Transverse colon (tissue), 4 donors: ENCODE measurements around the gene EML1. TPM values are rescaled to one million over a fixed set of nuclear protein-coding genes. Genes with fewer than 3 reads are reported as not detected.

Experiments
- DNase-seq: peaks from one replicate; pipeline ENCODE4 v3.0.0-alpha.2; 2019
- H3K27ac ChIP-seq, 4 donors: fragments of 200-600 bp; sonication (generic); 2 replicates each; pipeline ENCODE4 v1.5.1; 2016 to 2018; ENCODE audit warnings: inconsistent platforms in 4 of 4
- H3K27me3 ChIP-seq: fragments of 200-600 bp; sonication (generic); 2 replicates; pipeline ENCODE4 v1.5.1; 2017; ENCODE audit warnings: inconsistent platforms
- H3K36me3 ChIP-seq, 4 donors: fragments of 200-600 bp; sonication (generic); 2 replicates each; pipeline ENCODE4 v1.5.1; 2017 to 2019; ENCODE audit warnings: inconsistent platforms in 4 of 4
- H3K4me1 ChIP-seq, 4 donors: fragments of 200-600 bp; sonication (generic); 2 replicates each; pipeline ENCODE4 v1.5.1; 2017 to 2020; ENCODE audit warnings: inconsistent platforms in 4 of 4
- H3K4me3 ChIP-seq, 4 donors: fragments of 200-600 bp; sonication (generic); 1 replicate in 1 of 4; 2 replicates in 3 of 4; pipeline versions ENCODE4 v1.5.1 to v1.6.1; 2017 to 2019; ENCODE audit warnings: inconsistent platforms in 4 of 4
- H3K9me3 ChIP-seq, 2 donors: fragments of 200-600 bp; sonication (generic); 2 replicates each; pipeline ENCODE4 v1.5.1; 2017 to 2019; ENCODE audit warnings: inconsistent platforms in 2 of 2
- EP300 ChIP-seq: sonication (generic); formaldehyde crosslinking; IDR thresholded peaks from one replicate; pipeline ENCODE4 v1.6.1; 2017; ENCODE audit warnings: antibody characterized with exemption, low read depth
- POLR2A ChIP-seq: fragments of 450-650 bp; IDR thresholded peaks from one replicate; pipeline ENCODE4 v1.6.1; 2016; ENCODE audit warnings: antibody characterized with exemption, mild to moderate bottlenecking, moderate library complexity
- POLR2AphosphoS5 ChIP-seq, 3 donors: sonication (generic); formaldehyde crosslinking; IDR thresholded peaks; one replicate each; pipeline ENCODE4 v1.6.1; 2016; ENCODE audit warnings: antibody characterized with exemption in 3 of 3
- WGBS, 2 donors: methylation state at CpG; one replicate each; pipeline ENCODE4 v1.1.5; 2018; ENCODE audit warnings: low coverage in 1 of 2; 5-methylcytosine and 5-hydroxymethylcytosine counted together
- in situ Hi-C, 4 donors: fragments of 200-750 bp; cut with MboI; loops; one replicate each; pipeline versions ENCODE4 v1.15.0 to v1.15.1; 2017; ENCODE audit warnings: low sequenced_read_pairs in 3 of 4, low pct_ligation_motif_present in 1 of 4, low pct_unique_long_range_greater_than_20kb in 1 of 4
- intact Hi-C: fragments of 100-400 bp; cut with DNase I; formaldehyde crosslinking; loops from one replicate; pipeline ENCODE4 v1.15.1; 2023; ENCODE audit warnings: low total_unique reads
- total RNA-seq, 4 donors: library from RNA; depleted of rRNA; stranded (reverse); fragments of >200 nt; gene quantifications; one replicate each; pipeline ENCODE4 v1.1.0, GENCODE V29; 2016
- TF ChIP-seq, protein P1 (sequence below), 5 experiments: fragments of 200-600 bp in 3 of 5; fragments of 450-650 bp in 2 of 5; sonication (generic) in 3 of 5; IDR thresholded peaks; 1 replicate in 2 of 5; 2 replicates in 3 of 5; pipeline ENCODE4 v1.5.1; 2016 to 2017; ENCODE audit warnings: antibody characterized with exemption in 5 of 5, inconsistent platforms in 3 of 5, mild to moderate bottlenecking in 2 of 5, moderate library complexity in 1 of 5

The EML1 gene
- total RNA-seq, 4 donors from 2014 or later = 16.8 to 59.5 (median 21.9) TPM

DNA sequence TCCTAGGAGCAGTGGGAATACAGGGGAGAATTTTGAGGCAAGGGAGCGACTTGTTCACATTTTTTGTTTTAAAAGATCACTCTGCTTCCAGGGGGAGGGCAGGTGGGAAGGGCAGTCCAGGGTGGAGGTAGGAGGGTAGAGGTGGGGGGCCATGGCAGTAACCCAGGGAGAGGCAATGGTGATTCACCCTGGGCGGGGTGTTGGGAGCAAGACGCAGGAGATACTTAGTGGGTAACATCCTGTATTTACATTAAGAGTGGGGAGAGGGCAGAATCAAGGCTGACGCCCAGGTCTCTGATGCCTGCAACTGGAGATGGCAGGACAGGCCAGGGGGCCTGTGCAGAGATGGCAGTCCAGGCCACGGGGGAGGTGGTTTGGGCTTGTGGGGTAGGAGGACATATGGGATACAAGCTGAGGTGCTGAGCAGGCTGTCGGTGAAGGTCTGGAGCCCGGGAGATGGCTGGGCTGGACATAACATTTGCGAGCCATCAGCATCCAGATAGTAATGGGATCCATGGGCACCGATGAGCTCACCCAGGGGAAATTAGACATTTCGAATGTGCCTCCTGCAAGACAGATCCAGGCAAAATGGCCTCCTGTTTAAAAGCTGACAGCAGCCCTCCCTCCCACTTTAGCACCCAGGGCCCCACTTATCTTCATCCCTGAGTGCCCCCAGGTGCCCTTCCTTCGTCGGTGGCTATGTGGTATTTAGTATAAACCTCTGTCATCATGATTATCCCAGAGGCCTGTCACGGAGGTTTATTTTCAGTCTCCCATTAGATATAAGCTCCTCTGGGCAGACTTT lies 9.3 kb downstream of the EML1 start:
- H3K36me3 ChIP-seq = no peaks in the 10 kb centered on the region
- no peak for TF ChIP-seq EP300
- TF ChIP-seq, protein P1, sequence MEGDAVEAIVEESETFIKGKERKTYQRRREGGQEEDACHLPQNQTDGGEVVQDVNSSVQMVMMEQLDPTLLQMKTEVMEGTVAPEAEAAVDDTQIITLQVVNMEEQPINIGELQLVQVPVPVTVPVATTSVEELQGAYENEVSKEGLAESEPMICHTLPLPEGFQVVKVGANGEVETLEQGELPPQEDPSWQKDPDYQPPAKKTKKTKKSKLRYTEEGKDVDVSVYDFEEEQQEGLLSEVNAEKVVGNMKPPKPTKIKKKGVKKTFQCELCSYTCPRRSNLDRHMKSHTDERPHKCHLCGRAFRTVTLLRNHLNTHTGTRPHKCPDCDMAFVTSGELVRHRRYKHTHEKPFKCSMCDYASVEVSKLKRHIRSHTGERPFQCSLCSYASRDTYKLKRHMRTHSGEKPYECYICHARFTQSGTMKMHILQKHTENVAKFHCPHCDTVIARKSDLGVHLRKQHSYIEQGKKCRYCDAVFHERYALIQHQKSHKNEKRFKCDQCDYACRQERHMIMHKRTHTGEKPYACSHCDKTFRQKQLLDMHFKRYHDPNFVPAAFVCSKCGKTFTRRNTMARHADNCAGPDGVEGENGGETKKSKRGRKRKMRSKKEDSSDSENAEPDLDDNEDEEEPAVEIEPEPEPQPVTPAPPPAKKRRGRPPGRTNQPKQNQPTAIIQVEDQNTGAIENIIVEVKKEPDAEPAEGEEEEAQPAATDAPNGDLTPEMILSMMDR (IDR thresholded peaks at IDR 0.05) = no peak
- 77 to 84% methylated on average over 4 to 13 of the region's 13 CpGs for WGBS, 2 donors
- no peak overlapping the region for H3K4me3 ChIP-seq
- DNase-seq = no peak
- in situ Hi-C loops (no loop called here), intact Hi-C loops (no loop called here)
- peaks cover 0 to 1% (median 0%) of the 10 kb centered on the region in 4 donors for H3K4me1 ChIP-seq
- H3K27ac ChIP-seq = no peak overlapping the region
- H3K9me3 ChIP-seq = no peaks in the 10 kb centered on the region
- peaks cover 19% of the 10 kb centered on the region for H3K27me3 ChIP-seq

GRCh38 chr14:99803106-99803775 lies 10.0 kb downstream of the EML1 start:
- H3K9me3 ChIP-seq = no peaks in the 10 kb centered on the region
- TF ChIP-seq, protein P1 (IDR thresholded peaks at IDR 0.05) = no peak
- TF ChIP-seq EP300 (no peak), POLR2A (no peak), POLR2AphosphoS5 (IDR thresholded peaks at IDR 0.05) (no peak)
- no peaks in the 10 kb centered on the region for H3K36me3 ChIP-seq
- no peak for DNase-seq
- H3K4me3 ChIP-seq = no peak overlapping the region
- H3K27me3 ChIP-seq = peaks cover 12% of the 10 kb centered on the region
- peaks cover 0 to 6% (median 3%) of the 10 kb centered on the region in 4 donors for H3K4me1 ChIP-seq
- H3K27ac ChIP-seq = no peak overlapping the region
- intact Hi-C loops = no loop called here
- in situ Hi-C loops = no loop called here
- WGBS, 2 donors = 70 to 73% methylated on average over 6 to 14 of the region's 14 CpGs

GRCh38 chr14:99803803-99804202 lies 10.6 kb downstream of the EML1 start:
- no peak for DNase-seq
- in situ Hi-C loops (no loop called here), intact Hi-C loops (no loop called here)
- Histone ChIP-seq H3K4me1 (peaks cover 0 to 10% (median 3%) of the 10 kb centered on the region in 4 donors), H3K9me3 (no peaks in the 10 kb centered on the region), H3K27me3 (peaks cover 8% of the 10 kb centered on the region), H3K4me3 (no peak overlapping the region), H3K27ac (no peak overlapping the region), H3K36me3 (no peaks in the 10 kb centered on the region)
- 53 to 59% methylated on average over 2 to 6 of the region's 6 CpGs for WGBS, 2 donors
- no peak for TF ChIP-seq POLR2AphosphoS5 (IDR thresholded peaks at IDR 0.05)
- TF ChIP-seq, protein P1 (IDR thresholded peaks at IDR 0.05) = no peak
- no peak for TF ChIP-seq POLR2A

DNA sequence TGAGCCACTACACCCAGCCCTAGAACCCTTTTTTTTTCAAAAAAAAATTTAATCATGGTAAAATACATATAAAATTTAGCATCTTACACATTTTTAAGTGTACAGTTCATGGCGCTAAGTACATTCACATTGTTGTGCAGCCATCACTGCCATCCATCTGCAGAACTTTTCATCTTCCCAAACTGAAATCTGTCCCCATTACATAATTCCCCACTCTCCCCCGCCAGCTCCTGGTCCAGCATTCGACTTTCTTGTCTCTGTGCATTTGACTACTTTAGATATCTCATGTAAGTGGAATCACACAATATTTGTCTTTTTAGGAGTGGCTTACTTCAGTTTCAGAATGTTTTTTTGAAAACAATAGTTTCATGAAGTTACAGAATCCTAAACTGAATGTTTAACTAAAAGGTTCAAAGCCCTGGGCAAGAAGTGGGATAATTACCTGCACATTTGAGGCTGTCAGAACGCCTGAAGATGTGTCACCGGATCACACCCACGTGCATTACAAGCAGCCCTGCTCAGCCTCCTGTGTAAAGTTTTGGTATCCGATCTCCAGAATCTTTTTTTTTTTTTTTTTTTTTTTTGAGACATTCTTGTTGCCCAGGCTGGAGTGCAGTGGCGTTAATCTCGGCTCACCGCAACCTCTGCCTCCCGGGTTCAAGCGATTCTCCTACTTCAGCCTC lies 12.7 kb downstream of the EML1 start:
- Histone ChIP-seq H3K27ac (no peak overlapping the region), H3K9me3 (no peaks in the 10 kb centered on the region), H3K36me3 (no peaks in the 10 kb centered on the region), H3K27me3 (no peaks in the 10 kb centered on the region), H3K4me3 (no peak overlapping the region), H3K4me1 (peaks cover 0 to 28% (median 7%) of the 10 kb centered on the region in 4 donors)
- intact Hi-C loops (no loop called here), in situ Hi-C loops (no loop called here)
- DNase-seq = no peak
- WGBS, 2 donors = 80 to 90% methylated on average over 3 to 12 of the region's 12 CpGs
- no peak for TF ChIP-seq EP300
